Breast epithelium (tissue), 4 donors: Measurements from ENCODE around the gene CLDN9. TPM values are rescaled to one million over a fixed set of nuclear protein-coding genes. Genes with fewer than 3 reads are reported as not detected.

Source experiments
- DNase-seq, 2 donors: peaks; one replicate each; pipeline ENCODE4 v3.0.0-alpha.2; 2019; ENCODE audit warnings: low spot score in 2 of 2
- H3K27ac ChIP-seq, 2 donors: fragments of 200-600 bp; sonication (generic) in 1 of 2; one replicate each; pipeline ENCODE4 v1.5.1; 2016 to 2019; ENCODE audit warnings: mild to moderate bottlenecking in 1 of 2
- H3K27me3 ChIP-seq, 2 donors: fragments of 200-600 bp; sonication (generic) in 1 of 2; one replicate each; pipeline versions ENCODE4 v1.5.1 to v1.6.0; 2017 to 2019; ENCODE audit warnings: control low read depth in 1 of 2, mild to moderate bottlenecking in 1 of 2
- H3K36me3 ChIP-seq: fragments of 200-600 bp; one replicate; pipeline ENCODE4 v1.5.1; 2019
- H3K4me1 ChIP-seq, 2 donors: fragments of 200-600 bp; sonication (generic); one replicate each; pipeline ENCODE4 v1.5.1; 2016 to 2019; ENCODE audit warnings: control low read depth in 1 of 2
- H3K4me3 ChIP-seq, 3 donors: fragments of 200-600 bp; sonication (generic); 1 replicate in 2 of 3; 2 replicates in 1 of 3; pipeline ENCODE4 v1.5.1; 2016 to 2019; ENCODE audit warnings: mild to moderate bottlenecking in 3 of 3, moderate library complexity in 2 of 3
- H3K9me3 ChIP-seq, 2 donors: fragments of 200-600 bp; sonication (generic) in 1 of 2; one replicate each; pipeline ENCODE4 v1.5.1; 2016 to 2019; ENCODE audit warnings: control low read depth in 1 of 2
- POLR2A ChIP-seq: fragments of 450-650 bp; IDR thresholded peaks from one replicate; pipeline ENCODE4 v1.6.1; 2016; ENCODE audit warnings: antibody characterized with exemption, mild to moderate bottlenecking, moderate library complexity
- POLR2AphosphoS5 ChIP-seq, 3 donors: sonication (generic); formaldehyde crosslinking; IDR thresholded peaks; one replicate each; pipeline ENCODE4 v1.6.1; 2017; ENCODE audit warnings: antibody characterized with exemption in 3 of 3
- intact Hi-C: fragments of 100-400 bp; cut with DNase I; formaldehyde crosslinking; loops from one replicate; pipeline ENCODE4 v1.15.1; 2023; ENCODE audit warnings: low total_unique reads
- total RNA-seq, 3 donors: library from RNA; depleted of rRNA; stranded (reverse); fragments of >200 nt; gene quantifications; one replicate each; pipeline ENCODE4 v1.1.0, GENCODE V29; 2016
- TF ChIP-seq, protein P1 (sequence below), 3 donors: fragments of 450-650 bp; IDR thresholded peaks; one replicate each; pipeline ENCODE4 v1.5.1; 2016 to 2017; ENCODE audit warnings: antibody characterized with exemption in 3 of 3, mild to moderate bottlenecking in 3 of 3, moderate library complexity in 3 of 3

The CLDN9 gene
- total RNA-seq, 3 donors from 2014 or later: 0.15 TPM; not detected in 2

DNA sequence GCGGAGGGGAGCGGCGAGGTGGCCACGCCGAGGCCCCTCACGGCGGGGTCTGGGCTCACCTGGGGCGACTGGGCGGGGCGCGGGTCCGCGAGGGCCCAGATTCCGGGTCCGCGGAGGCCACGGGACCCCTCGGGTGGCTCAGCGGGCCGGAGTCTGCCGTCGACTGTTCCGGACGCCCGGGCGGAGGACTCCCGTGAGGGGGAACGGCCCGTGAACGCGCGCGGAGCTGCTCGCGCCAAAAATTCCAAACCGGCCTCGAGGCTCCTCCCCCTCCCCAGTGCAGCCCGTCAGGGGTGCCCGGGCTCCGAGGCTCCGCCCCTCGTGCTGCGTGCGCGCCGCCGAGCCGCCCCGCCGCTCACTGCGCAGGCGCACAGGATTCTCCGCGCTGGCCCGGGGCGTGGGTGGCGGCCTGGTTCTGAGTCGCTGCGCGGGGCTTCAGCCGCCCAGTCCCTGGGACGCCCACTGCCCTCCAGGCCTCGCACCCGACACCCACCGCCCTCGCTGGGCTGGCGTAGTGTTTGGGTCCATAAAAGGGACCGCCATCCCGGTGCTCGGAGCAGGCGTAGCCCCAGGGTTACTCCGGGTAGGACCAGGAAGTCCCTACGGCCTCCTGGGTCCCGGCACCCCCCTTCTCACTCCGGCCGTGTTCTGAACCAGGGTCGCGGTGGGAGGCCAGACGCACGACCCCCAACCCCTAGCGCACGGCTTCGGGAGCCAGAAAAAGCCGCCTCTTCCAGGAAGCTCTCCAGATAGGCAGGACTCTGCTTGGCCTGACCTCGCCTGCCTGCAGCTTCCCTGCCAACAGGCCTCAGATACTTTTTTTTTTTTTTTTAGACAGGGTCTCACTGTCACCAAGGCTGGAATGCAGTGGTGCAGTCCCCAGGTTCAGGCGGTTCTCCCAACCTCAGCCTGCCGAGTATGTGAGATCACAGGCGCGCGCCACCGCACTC, 32.2 kb upstream of the CLDN9 start, which contains the start of gene PKMYT1:
TSS of gene PKMYT1 (minus strand) at position 220 of the 950 bp plus-strand sequence. CDS start 789 bp downstream, outside the sequence.
- peaks cover 3 to 6% of the 10 kb centered on the region in 2 donors for H3K4me1 ChIP-seq
- no peaks in the 10 kb centered on the region for H3K9me3 ChIP-seq
- no peaks in the 10 kb centered on the region for H3K27me3 ChIP-seq
- H3K36me3 ChIP-seq: no peaks in the 10 kb centered on the region
- peak within 1 kb of the TSS; percentile 74 to 90 for H3K27ac ChIP-seq
- TF ChIP-seq POLR2A (peak; percentile 82), POLR2AphosphoS5 (IDR thresholded peaks at IDR 0.05) (peak; percentile 79 to 88 (median 85))
- TF ChIP-seq, protein P1, sequence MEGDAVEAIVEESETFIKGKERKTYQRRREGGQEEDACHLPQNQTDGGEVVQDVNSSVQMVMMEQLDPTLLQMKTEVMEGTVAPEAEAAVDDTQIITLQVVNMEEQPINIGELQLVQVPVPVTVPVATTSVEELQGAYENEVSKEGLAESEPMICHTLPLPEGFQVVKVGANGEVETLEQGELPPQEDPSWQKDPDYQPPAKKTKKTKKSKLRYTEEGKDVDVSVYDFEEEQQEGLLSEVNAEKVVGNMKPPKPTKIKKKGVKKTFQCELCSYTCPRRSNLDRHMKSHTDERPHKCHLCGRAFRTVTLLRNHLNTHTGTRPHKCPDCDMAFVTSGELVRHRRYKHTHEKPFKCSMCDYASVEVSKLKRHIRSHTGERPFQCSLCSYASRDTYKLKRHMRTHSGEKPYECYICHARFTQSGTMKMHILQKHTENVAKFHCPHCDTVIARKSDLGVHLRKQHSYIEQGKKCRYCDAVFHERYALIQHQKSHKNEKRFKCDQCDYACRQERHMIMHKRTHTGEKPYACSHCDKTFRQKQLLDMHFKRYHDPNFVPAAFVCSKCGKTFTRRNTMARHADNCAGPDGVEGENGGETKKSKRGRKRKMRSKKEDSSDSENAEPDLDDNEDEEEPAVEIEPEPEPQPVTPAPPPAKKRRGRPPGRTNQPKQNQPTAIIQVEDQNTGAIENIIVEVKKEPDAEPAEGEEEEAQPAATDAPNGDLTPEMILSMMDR (IDR thresholded peaks at IDR 0.05): no peak
- intact Hi-C loops: no loop called here
- peak; percentile 83 to 87 for DNase-seq
- peak within 1 kb of the TSS; percentile 73 to 83 (median 78) for H3K4me3 ChIP-seq

DNA sequence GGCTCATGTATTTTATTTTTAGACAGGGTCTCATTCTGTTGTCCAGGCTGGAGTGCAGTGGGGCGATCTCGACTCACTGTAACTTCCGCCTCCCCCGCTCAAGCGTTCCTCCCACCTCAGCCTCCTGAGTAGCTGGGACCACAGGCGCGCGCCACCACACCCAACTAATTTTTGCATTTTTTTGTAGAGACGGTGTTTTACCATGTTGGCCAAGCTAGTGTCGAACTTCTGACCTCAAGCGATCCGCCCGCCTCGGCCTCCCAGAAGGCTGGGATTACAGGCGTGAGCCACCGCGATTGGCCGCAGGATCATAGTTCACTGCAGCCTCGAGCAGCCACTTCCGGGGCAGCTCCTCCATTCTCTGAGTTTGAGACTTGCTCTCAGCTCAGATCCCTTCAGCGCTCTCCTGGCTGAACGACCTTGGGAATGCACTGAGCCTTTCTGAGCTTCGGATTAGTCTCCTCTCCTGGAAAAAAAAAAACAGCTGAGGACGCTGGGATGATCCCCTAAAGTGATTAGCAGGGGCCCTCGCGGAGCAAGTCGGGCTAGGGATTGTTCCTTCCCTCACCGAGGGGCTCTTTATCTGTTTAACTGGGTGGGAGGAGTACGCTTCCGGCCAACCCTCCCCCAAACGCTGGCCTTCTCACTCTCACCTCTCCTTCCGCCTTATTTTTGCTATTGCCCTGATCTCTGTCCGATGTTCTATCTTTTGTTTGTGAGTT, 31.4 kb upstream of the CLDN9 start:
- DNase-seq: no peak
- Histone ChIP-seq H3K36me3 (no peaks in the 10 kb centered on the region), H3K27me3 (no peaks in the 10 kb centered on the region), H3K27ac (no peak overlapping the region), H3K4me3 (peak overlapping the region; percentile 73 to 83 (median 78)), H3K4me1 (peaks cover 3 to 6% of the 10 kb centered on the region in 2 donors), H3K9me3 (no peaks in the 10 kb centered on the region)
- TF ChIP-seq, protein P1 (IDR thresholded peaks at IDR 0.05): no peak
- TF ChIP-seq POLR2AphosphoS5 (IDR thresholded peaks at IDR 0.05) (no peak), POLR2A (no peak)
- intact Hi-C loops: no loop called here

DNA sequence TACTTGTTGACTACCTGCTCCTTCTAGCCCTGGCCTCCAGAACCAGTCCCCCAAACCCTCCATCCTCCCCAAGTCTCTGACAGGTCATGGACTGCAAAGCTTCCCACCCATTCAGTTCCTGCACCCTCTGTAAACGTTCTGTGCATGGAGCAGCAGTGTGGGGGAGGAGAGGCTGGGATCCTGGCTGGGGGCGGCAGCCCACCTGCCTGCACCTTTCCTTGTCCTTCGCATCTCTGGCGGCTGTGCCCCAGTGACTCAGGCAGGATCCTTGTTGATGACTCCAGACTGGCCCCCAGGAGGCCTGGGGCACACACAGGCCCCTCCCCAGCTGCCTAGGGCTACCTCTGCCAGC, 30.8 kb upstream of the CLDN9 start:
- intact Hi-C loops: no loop called here
- no peak for TF ChIP-seq POLR2A
- TF ChIP-seq POLR2AphosphoS5 (IDR thresholded peaks at IDR 0.05): no peak
- TF ChIP-seq, protein P1 (IDR thresholded peaks at IDR 0.05): no peak
- Histone ChIP-seq H3K27ac (no peak overlapping the region), H3K27me3 (no peaks in the 10 kb centered on the region), H3K36me3 (no peaks in the 10 kb centered on the region), H3K4me1 (peaks cover 3 to 6% of the 10 kb centered on the region in 2 donors), H3K4me3 (no peak overlapping the region), H3K9me3 (no peaks in the 10 kb centered on the region)
- DNase-seq: no peak

DNA sequence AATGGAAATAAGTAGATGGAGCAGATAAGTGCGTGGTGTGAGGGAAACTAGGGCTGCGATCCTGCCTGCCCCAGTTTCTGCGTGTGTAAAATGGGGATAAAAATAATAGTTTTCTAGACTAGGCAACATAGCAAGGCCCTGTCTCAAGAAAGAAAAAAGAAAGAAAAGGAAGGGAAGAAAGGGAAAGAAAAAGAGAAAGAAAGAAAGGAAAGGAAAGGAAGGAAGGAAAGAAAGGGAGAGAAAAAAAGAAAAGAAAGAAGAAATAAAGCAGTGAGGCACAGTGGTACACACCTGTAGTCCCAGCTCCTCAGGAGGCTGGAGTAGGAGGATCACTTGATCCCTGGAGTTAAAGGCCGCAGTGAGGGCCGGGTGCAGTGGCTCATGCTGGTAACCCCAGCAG, 30.3 kb upstream of the CLDN9 start:
- no peaks in the 10 kb centered on the region for H3K36me3 ChIP-seq
- no peak for DNase-seq
- no peak overlapping the region for H3K27ac ChIP-seq
- peaks cover 3 to 6% of the 10 kb centered on the region in 2 donors for H3K4me1 ChIP-seq
- no peaks in the 10 kb centered on the region for H3K27me3 ChIP-seq
- intact Hi-C loops: no loop called here
- TF ChIP-seq POLR2A (no peak), POLR2AphosphoS5 (IDR thresholded peaks at IDR 0.05) (no peak)
- TF ChIP-seq, protein P1 (IDR thresholded peaks at IDR 0.05): no peak
- no peaks in the 10 kb centered on the region for H3K9me3 ChIP-seq
- no peak overlapping the region for H3K4me3 ChIP-seq
